ENCODE measurements around the gene KDM4F.

- TF ChIP-seq USF2 (IDR thresholded peaks at IDR 0.05; ENCODE audit: low read length) (no peak), MAX (IDR thresholded peaks at IDR 0.05) (no peak), RBBP5 (IDR thresholded peaks at IDR 0.05; ENCODE audit: borderline replicate concordance, low read depth, low read length) (no peak), POLR2A (IDR thresholded peaks at IDR 0.05; ENCODE audit: control extremely low read depth in 1 of 2, low read depth in 2 of 2, low read length in 2 of 2) (no peak), TAF1 (IDR thresholded peaks at IDR 0.05; ENCODE audit: low read depth, low read length) (no peak), HDAC2 (IDR thresholded peaks at IDR 0.05; ENCODE audit: borderline replicate concordance in 1 of 2, low read depth in 2 of 2, low read length in 2 of 2) (no peak), SIN3A (conservative IDR thresholded peaks at IDR 0.05 in 1 of 2, IDR thresholded peaks at IDR 0.05 in 1 of 2; ENCODE audit: low read depth in 1 of 2, low read length in 2 of 2) (no peak), TEAD4 (IDR thresholded peaks at IDR 0.05; ENCODE audit: low read depth, low read length) (no peak)
These were observed 23.7 kb downstream of the KDM4F start for GRCh38 chr11:95072948-95073347.
